GM21723 (cell line): ENCODE data around the gene DDHD1.

ENCODE experiments used
- ATAC-seq: cut with Tn5 transposase; IDR thresholded peaks from one replicate; pipeline ENCODE4 v1.9.1; 2021; ENCODE audit warnings: mild to moderate bottlenecking, moderate library complexity; ENCODE audit not compliant: unreplicated experiment

DDHD1 gene

GRCh38 chr14:53001787-53002378, 151.2 kb downstream of the DDHD1 start:
- ATAC-seq = no peak

DNA sequence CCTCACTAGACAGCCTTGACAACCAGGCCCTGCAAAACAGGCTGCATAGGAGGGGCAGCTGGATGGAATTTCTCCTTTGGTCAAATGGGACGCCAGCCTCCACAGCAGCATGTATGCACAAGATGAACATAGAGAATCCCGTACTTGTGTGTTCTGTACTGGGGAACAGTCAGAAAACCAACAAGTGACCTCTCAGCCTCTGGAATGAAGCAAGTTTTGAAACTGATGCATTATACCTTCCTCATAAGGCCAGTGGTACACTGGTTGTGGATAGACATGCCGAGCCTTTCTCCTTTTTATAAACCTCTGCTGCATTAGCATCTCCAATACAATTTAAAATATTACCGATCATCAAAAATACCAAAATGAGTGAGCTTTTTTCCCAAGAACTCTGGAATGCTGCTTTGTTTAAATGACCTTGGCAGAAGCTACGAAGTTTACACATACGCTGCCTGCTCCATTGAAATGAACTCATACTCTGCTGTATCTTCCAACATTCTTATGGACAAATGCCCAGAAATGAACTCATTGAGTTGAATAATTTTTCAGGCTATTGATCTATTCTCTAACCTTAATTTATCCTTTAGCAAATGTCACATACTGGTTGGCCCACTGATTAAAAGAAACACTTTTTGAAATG, 154.6 kb downstream of the DDHD1 start:
- no peak for ATAC-seq

DNA sequence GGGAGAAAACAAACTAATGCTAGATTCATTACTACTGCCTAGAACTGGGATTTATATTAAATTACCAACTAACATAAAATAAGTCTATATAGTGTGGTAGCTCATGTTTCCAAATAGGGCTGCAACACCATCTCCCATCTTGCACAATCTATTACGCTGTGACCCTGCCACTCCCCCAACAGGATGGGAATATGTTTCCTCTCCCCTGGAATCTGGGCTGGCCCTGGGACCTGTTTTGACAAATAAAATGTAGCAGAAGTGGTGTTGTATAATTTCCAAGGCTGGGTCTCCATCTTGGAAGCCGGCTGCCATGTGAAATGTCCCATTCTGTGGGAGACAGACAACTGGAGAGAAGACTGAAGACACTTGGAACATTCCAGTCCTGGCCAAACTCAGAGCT, 156.6 kb downstream of the DDHD1 start:
- no peak for ATAC-seq

GRCh38 chr14:52995998-52996397, 157.1 kb downstream of the DDHD1 start:
- ATAC-seq = no peak

GRCh38 chr14:52992236-52992870, 160.8 kb downstream of the DDHD1 start:
- no peak for ATAC-seq

- no peak for ATAC-seq
These were observed 165.0 kb downstream of the DDHD1 start for GRCh38 chr14:52988139-52988538.

DNA sequence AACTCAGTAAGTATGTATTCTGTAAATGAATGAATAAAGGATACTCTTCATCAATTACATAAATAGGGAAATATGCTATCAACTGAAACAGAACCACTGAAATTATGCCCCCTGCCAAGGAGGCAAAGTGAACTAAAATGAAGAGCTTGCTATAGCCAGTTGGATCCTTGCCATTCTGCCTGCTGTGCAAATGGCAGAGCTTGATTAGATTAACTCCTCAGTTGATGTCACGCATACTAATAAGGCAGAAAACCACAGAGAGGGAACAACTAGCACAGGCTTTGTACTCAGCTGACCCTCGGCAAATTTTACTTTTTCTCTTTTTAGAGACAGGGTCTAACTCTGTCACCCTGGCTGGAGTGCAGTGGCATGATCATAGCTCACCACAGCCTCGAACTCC, 165.6 kb downstream of the DDHD1 start:
- no peak for ATAC-seq

- no peak for ATAC-seq
These were observed 166.1 kb downstream of the DDHD1 start for GRCh38 chr14:52987042-52987441.
